ENCODE results near the gene CCT7. TPM values are rescaled to one million over a fixed set of nuclear protein-coding genes. Genes with fewer than 3 reads are reported as not detected.

CCT7 gene
- total and polyA plus RNA-seq, 4 experiments from 2014 or later, result 187 to 400 (median 213) TPM

DNA sequence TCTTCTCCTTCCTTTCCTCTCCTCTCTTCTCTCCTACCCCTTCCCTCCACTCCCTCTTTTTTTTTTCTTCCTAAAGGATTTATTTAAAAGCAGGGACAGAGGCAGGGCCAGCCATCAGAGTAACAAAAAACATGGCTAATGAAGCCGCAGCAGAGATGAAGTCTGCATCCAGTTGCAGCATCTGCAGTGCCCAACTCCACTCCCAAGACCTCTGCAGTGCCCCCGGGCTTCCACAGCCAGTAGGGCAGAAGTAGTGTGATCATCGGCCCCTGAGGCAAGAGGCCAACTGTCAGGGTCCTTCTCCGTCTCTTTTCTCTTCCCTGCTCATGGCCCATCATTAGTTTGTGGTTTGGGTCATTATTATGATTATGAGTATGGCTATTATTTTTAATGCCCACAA is 63.5 kb downstream of the CCT7 start:
- H3K4me1 Mint-ChIP-seq, result peaks cover 0 to 5% (median 3%) of the 10 kb centered on the region in 4 donors
- Histone ChIP-seq H3K4me1 (ENCODE audit: insufficient read depth, low read length) (peaks cover 11% of the 10 kb centered on the region), H3K4me3 (ENCODE audit: low read length in 2 of 2) (no peak overlapping the region), H3K27ac (ENCODE audit: low read depth, low read length) (no peak overlapping the region), H3K36me3 (ENCODE audit: insufficient read depth, low read length) (no peaks in the 10 kb centered on the region), H3K27me3 (ENCODE audit: insufficient read depth, low read length) (peaks cover 21% of the 10 kb centered on the region), H3K9me3 (ENCODE audit: control insufficient read depth in 1 of 2, low read length in 2 of 2) (no peaks in the 10 kb centered on the region)
- peaks cover 48 to 52% of the 10 kb centered on the region in 2 donors for H3K27me3 Mint-ChIP-seq
- no peak overlapping the region for H3K27ac Mint-ChIP-seq
- no peak for DNase-seq
- no peaks in the 10 kb centered on the region for H3K9me3 Mint-ChIP-seq
- ChIA-PET CTCF (ENCODE audit: partially characterized antibody) (no interaction called here), POLR2A (ENCODE audit: partially characterized antibody) (no interaction called here)
- no peaks in the 10 kb centered on the region for H3K36me3 Mint-ChIP-seq
- intact Hi-C loops (cut with micrococcal nuclease), result no loop called here
- H3K4me3 Mint-ChIP-seq, result no peak overlapping the region

GRCh38 chr2:73300926-73301325 is 66.8 kb downstream of the CCT7 start:
- H3K4me3 Mint-ChIP-seq, result no peak overlapping the region
- Histone ChIP-seq H3K36me3 (ENCODE audit: insufficient read depth, low read length) (no peaks in the 10 kb centered on the region), H3K27ac (ENCODE audit: low read depth, low read length) (no peak overlapping the region), H3K9me3 (ENCODE audit: control insufficient read depth in 1 of 2, low read length in 2 of 2) (no peaks in the 10 kb centered on the region), H3K27me3 (ENCODE audit: insufficient read depth, low read length) (peaks cover 3% of the 10 kb centered on the region), H3K4me3 (ENCODE audit: low read length in 2 of 2) (no peak overlapping the region), H3K4me1 (ENCODE audit: insufficient read depth, low read length) (no peaks in the 10 kb centered on the region)
- H3K27me3 Mint-ChIP-seq, result peaks cover 46 to 51% of the 10 kb centered on the region in 2 donors
- CTCF ChIA-PET (ENCODE audit: partially characterized antibody), result interaction anchor here (1.1 kb wide), 1 partner anchor 11 kb away, joined by 3 read pairs; no protein-coding TSS in a partner anchor
- no peak overlapping the region for H3K27ac Mint-ChIP-seq
- H3K4me1 Mint-ChIP-seq, result no peaks in the 10 kb centered on the region
- H3K36me3 Mint-ChIP-seq, result no peaks in the 10 kb centered on the region
- POLR2A ChIA-PET (ENCODE audit: partially characterized antibody), result no interaction called here
- intact Hi-C loops (cut with micrococcal nuclease), result no loop called here
- DNase-seq, result no peak
- H3K9me3 Mint-ChIP-seq, result no peaks in the 10 kb centered on the region

- H3K9me3 ChIP-seq (ENCODE audit: control insufficient read depth in 1 of 2, low read length in 2 of 2), result no peaks in the 10 kb centered on the region
- H3K4me1 Mint-ChIP-seq, result no peaks in the 10 kb centered on the region
- H3K36me3 ChIP-seq (ENCODE audit: insufficient read depth, low read length), result no peaks in the 10 kb centered on the region
- H3K36me3 Mint-ChIP-seq, result no peaks in the 10 kb centered on the region
- no peak overlapping the region for H3K27ac ChIP-seq (ENCODE audit: low read depth, low read length)
- no peaks in the 10 kb centered on the region for H3K9me3 Mint-ChIP-seq
- intact Hi-C loops (cut with micrococcal nuclease), result no loop called here
- no peak overlapping the region for H3K27ac Mint-ChIP-seq
- CTCF ChIA-PET (ENCODE audit: partially characterized antibody), result no interaction called here
- DNase-seq, result no peak
- no peak overlapping the region for H3K4me3 Mint-ChIP-seq
- H3K4me3 ChIP-seq (ENCODE audit: low read length in 2 of 2), result no peak overlapping the region
- H3K27me3 Mint-ChIP-seq, result peaks cover 43 to 46% of the 10 kb centered on the region in 2 donors
- no peaks in the 10 kb centered on the region for H3K4me1 ChIP-seq (ENCODE audit: insufficient read depth, low read length)
- peaks cover 3% of the 10 kb centered on the region for H3K27me3 ChIP-seq (ENCODE audit: insufficient read depth, low read length)
- POLR2A ChIA-PET (ENCODE audit: partially characterized antibody), result no interaction called here
Measured at GRCh38 chr2:73301636-73302035, 67.5 kb downstream of the CCT7 start.

Other genes starting within 250 kb of the CCT7 start
- gene SFXN5, start 162.6 kb upstream of the CCT7 start, total RNA-seq, result 10 to 100 TPM in 1 of 2 experiments, 1 to 10 TPM in 1; 6.5 to 10.0 TPM
- gene SFXN5, start 162.6 kb upstream of the CCT7 start, polyA plus RNA-seq, result 1 to 10 TPM in 1 of 2 donors, under 1 TPM in 1; 0.95 to 1.7 TPM
- gene RAB11FIP5, start 121.4 kb upstream of the CCT7 start, total RNA-seq, result 10 to 100 TPM; 10.9 to 12.8 TPM
- 10 to 100 TPM in 1 of 2 donors, 1 to 10 TPM in 1; 6.4 to 11.6 TPM for gene RAB11FIP5, start 121.4 kb upstream of the CCT7 start, polyA plus RNA-seq
- gene NOTO, start 31.7 kb upstream of the CCT7 start, total RNA-seq, result not detected
- not detected for gene NOTO, start 31.7 kb upstream of the CCT7 start, polyA plus RNA-seq
- gene SMYD5, start 20.1 kb upstream of the CCT7 start, total RNA-seq, result 10 to 100 TPM; 38.4 to 38.9 TPM
- gene SMYD5, start 20.1 kb upstream of the CCT7 start, polyA plus RNA-seq, result 10 to 100 TPM; 21.3 to 23.5 TPM
- 1 to 10 TPM; 7.0 to 7.4 TPM for gene PRADC1, start 1.1 kb upstream of the CCT7 start, total RNA-seq
- 10 to 100 TPM; 20.5 to 41.5 TPM for gene PRADC1, start 1.1 kb upstream of the CCT7 start, polyA plus RNA-seq
- 10 to 100 TPM in 1 of 2 experiments, 1 to 10 TPM in 1; 9.8 to 11.4 TPM for gene FBXO41, start 50.2 kb downstream of the CCT7 start, total RNA-seq
- gene FBXO41, start 50.2 kb downstream of the CCT7 start, polyA plus RNA-seq, result 1 to 10 TPM in 1 of 2 donors, not detected in 1; 1.6 TPM
- gene EGR4, start 59.2 kb downstream of the CCT7 start, total RNA-seq, result not detected
- gene EGR4, start 59.2 kb downstream of the CCT7 start, polyA plus RNA-seq, result not detected
- 10 to 100 TPM; 35.5 to 42.9 TPM for gene ALMS1, start 151.5 kb downstream of the CCT7 start, total RNA-seq
- gene ALMS1, start 151.5 kb downstream of the CCT7 start, polyA plus RNA-seq, result 1 to 10 TPM in 1 of 2 donors, under 1 TPM in 1; 0.83 to 3.4 TPM

All from CD4-positive, alpha-beta memory T cell (primary cell).